Activated CD4-positive, CD25-positive, alpha-beta regulatory T cell treated with anti-CD3 and anti-CD28 coated beads, Interleukin-2, amount 50 U/mL, for 72 hours (primary cell): ENCODE data around the gene PRKG1.

Experiments used
- DNase-seq: peaks from one replicate; pipeline ENCODE4 v3.0.0; 2021

PRKG1 gene

DNA sequence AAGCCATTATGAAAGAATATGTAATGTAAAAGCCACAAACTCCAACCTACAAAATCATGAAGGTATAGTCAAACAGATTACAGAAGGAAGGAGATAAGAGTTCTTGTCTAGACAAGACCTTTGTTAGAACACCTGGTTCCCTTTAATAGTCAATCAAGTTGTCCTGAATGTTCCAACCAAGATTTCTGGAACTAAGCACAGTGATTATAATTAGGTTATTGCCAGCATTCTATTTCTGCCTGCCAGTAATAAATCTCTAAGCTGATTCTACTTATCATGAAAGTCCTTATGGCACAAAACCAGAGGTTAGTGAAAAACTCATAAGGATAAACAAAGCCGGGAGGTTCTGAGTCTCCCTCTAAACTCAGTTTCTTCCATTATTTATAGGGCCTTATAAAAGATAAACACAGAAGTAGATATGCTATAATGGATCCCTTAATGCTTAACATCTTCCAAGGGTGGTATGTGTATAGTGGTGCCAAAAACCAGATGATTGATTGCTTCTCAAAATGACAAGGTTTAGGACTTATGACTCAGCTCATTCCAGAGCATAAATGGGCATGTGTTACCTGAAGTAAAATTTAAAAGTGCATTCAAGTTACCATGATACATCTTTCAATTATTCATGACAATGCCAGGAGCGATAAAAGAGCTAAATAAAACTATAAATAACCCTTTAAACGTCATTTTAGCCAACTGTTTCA, 387.9 kb downstream of the PRKG1 start:
- DNase-seq: no peak

DNA sequence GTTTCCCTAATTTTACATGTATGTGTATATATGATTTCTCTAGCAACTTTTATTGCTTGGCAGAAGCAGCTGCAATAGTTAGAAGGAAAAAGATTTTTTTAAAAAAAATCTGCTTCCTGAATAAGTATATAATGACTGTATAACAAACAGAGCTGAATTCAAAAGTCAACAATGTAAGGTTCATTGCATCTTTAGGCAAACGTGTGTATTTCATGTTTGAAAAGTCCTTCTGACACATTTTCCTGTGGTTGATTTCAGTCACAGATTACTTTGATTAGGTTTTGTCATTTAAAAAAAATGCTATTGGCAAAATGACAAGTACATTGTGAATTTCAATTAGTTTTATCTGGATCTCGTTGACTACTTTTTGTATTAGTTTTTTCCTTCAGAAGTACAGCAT, 394.1 kb downstream of the PRKG1 start:
- DNase-seq: no peak

- no peak for DNase-seq
Observed at GRCh38 chr10:51469686-51470085, 395.4 kb downstream of the PRKG1 start.

DNA sequence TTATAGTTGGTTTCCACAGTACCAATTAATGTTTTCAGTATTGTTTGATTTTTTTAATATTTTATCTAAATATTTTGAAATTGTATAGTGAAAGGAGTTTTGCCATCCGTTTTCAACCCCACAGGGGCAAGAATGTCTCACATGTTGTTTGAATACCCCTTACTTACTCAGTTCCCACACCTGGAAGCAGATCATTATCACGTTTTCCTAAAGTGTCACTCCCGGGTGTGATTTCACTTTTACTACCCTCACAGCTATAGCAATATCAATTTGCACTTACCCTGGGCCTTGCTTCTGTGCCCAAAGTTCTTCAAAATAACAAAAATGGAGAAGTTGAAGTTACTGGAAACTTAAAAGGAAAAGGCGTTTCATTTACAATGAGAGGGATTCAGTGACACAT, 397.0 kb downstream of the PRKG1 start:
- no peak for DNase-seq

DNA sequence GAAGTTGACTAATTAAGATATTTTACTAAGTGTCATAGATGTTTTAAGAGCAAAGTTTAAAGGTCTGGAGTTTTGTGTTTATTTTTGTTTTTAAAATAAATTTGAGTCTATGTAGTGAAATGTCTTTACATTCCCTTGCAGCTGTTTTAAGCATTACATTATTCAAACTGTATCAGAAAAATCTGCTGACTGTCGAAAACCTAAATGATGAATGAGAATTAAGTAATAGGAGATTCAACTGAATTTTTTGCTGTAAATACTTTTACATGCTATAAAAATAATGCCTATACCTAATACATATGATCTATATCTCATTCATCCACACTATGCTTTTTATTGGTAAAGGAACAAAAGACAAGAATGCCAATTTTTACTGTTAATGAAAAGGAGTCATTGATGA, 397.9 kb downstream of the PRKG1 start:
- no peak for DNase-seq

GRCh38 chr10:51479711-51480110, 405.4 kb downstream of the PRKG1 start:
- DNase-seq: no peak

DNA sequence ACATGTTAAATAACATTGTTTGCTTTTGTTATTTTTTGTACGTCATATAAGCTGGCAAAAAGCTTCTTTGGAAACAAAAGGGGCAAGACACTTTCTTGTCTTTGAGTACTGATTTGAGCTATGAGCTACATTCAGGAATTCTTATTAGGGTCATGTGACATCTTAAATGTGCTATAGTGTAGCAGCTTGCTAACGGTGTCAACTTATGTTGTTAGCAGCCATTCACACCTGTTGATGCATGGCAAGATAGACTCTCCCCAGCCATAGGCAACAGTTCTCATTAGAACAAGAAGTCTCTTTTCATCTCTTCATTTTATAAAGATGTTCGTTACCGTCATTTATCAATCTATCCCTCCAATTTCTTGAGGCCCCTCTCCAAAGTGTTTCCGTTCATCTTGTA, 411.4 kb downstream of the PRKG1 start:
- no peak for DNase-seq

GRCh38 chr10:51487576-51487975, 413.3 kb downstream of the PRKG1 start:
- DNase-seq: no peak

DNA sequence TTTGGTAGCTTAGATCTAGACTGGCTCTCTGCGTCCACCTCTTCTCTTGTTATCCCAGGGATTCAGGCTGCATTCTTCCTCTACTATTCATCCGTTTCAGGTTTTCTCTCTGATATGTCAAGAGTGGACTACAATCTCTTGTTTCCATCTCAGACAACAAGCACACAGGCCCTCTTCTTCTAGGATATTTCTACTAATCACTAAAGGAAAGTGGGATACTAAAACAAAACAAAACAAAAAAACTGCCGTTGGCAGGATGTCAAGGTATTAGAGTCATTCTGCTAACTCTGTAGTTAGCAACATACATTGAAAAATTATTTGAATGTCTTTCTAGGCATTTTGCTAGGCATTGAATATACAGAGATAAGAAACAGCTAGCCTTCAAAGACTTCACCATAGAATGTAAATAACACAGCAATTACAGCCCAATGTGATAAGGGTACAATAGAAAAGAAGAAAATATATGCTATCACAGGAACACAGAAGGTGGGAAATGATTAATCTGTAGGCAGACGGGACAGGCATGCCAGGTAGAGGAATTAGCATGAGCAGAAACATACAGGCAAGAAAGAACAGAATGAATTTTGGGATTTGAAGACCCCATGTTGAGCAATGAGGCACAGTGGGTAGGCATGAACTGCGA, 414.6 kb downstream of the PRKG1 start:
- no peak for DNase-seq

DNA sequence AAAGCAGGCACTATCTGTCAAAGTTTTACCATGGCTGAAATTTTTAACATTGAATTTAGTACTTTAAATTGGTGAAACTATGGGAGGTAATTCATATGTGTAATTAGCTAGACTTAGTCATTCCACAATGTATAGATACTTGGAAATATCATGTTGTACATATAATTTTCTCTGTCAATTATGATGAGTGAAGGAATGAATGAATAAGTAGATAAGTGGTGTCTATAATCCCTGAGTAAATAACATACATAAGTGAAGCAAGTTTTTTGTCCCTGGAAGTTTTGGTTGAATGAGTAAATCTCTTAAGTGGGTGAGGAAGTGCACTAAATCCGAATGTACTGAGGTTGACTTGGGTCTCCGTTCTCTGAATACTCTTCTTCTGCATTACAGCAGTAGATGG, 424.1 kb downstream of the PRKG1 start:
- no peak for DNase-seq

DNA sequence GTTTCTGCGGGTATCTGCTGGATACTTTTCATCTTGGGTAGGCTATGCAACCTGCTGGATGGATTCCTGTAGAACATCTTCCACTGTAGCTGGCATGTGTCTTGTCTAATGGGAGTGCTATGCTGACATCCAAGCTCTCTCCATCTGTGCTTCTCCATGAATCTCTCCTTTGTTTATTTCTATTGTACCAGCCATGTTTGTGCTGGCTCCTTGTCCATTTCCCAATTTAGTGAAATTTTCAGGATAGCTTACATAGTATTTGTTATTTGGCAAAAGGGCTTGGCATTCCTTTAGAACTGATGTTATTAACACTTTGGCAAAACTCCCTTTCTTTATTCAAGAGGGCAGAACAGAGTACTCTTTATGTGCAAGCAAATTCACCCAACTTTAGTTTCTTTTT, 427.1 kb downstream of the PRKG1 start:
- DNase-seq: no peak

GRCh38 chr10:51502124-51502523, 427.8 kb downstream of the PRKG1 start:
- no peak for DNase-seq

DNA sequence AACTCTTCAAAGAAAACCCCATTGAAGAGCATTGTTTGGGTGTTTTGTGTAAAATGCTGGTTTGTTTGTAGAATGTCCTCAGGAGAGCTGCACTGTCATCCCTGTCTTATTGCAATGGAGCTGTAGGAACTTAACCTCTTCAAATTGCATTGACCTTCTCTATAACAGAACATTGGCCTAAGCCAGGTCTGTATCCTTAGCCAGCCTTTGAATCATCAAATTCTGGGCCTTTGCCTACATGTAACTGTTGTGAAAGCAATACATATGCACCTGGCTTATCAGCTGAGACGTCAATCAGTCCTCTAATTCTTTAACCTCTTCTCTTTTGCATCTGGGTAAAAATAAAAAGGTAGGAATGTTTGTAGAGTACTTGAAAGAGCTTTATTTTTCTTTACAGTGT, 429.1 kb downstream of the PRKG1 start:
- DNase-seq: no peak

- no peak for DNase-seq
Observed at GRCh38 chr10:51507476-51507875, 433.2 kb downstream of the PRKG1 start.

- no peak for DNase-seq
Observed at GRCh38 chr10:51508156-51508555, 433.9 kb downstream of the PRKG1 start.

DNA sequence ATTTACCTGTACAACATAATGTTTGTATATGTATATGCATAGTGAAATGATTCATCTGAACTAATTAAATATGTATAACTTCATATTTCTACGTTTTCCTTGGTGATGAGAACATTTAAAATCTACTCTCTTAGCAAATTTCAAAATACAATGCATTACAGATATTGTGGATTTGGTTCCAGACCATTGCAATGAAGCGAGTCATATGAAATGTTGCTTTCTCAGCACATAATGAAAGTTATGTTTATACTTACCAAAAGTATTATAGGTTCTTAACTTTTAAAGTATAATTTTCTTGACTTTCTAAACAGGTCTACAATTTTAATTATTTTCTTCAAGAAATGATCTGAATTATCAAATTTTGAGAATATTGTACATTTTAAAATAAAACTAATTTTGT, 435.9 kb downstream of the PRKG1 start:
- DNase-seq: no peak

GRCh38 chr10:51521605-51522004, 447.3 kb downstream of the PRKG1 start:
- DNase-seq: no peak

DNA sequence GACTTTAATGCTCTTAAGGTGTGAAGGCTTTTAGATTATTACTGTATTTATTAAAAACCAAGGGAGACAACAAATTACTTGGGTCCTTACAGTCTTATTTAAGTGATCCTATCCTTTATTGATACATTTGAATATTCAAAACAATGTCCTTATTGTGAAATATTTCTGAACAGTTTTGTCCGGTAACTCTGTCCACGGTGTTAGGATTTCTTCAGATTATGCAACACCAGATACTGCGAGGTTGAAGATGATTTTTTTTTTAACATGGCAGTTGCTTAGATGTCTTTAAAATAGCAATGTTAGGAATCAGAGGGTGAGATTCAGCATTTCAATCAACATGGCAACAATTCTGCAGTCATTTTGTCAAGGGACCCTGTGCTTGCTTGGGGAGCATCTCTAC, 448.6 kb downstream of the PRKG1 start:
- DNase-seq: no peak

DNA sequence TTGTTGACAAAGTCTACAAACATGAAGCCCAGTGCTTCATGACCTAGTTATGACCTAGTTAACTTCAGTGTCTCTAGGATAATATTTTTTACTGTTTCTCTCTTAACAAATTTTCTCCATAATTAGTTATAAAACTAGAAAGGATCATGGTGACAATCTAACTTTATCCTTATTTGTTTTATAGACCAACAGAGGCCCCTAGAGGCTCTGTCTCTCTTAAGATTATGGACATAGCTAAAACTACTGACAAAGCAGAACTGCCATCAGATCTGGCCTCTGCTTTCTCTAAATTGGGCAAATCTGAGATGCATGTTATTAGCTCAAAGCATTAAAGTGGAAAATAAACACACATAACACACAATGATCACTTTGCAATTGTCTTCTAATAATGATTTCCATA, 449.2 kb downstream of the PRKG1 start:
- DNase-seq: no peak

DNA sequence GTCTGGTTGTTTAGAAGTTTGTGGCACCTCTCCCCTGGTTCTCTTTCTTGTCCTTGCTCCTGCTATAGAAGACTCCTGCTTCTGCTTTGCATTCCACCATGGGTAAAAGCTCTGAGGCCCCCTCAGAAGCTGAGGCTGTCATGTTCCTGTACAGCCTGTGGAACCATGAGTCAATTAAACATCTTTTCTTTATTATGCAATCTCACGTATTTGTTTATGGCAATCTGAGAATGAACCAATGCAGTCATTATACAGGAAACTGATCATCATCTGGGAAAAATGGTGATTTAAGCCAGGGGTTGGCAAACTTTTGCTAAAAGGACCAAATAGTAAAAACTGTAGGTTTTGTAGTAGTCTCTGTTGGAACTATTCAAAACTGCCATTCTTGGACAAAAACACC, 449.8 kb downstream of the PRKG1 start:
- DNase-seq: no peak

- no peak for DNase-seq
Observed at GRCh38 chr10:51527522-51528219, 453.4 kb downstream of the PRKG1 start.

GRCh38 chr10:51528527-51528926, 454.2 kb downstream of the PRKG1 start:
- DNase-seq: no peak

GRCh38 chr10:51530541-51530940, 456.3 kb downstream of the PRKG1 start:
- DNase-seq: no peak

- DNase-seq: no peak
Observed at GRCh38 chr10:51532044-51532443, 457.8 kb downstream of the PRKG1 start.
